ENCODE results near the gene CAP1.

CAP1 gene

GRCh38 chr1:40105028-40105427 lies 64.5 kb downstream of the CAP1 start:
- Histone ChIP-seq H2AFZ (ENCODE audit: low read depth, low read length) (no peak overlapping the region), H2BK15ac (ENCODE audit: low read depth, poor library complexity, severe bottlenecking) (no peak overlapping the region), H3K18ac (ENCODE audit: low read depth in 1 of 2, low read length in 2 of 2) (no peak overlapping the region), H2AK5ac (ENCODE audit: low read length, severe bottlenecking) (no peak overlapping the region), H3K4me3 (ENCODE audit: insufficient read depth in 1 of 2, low read depth in 1 of 2, low read length in 2 of 2) (no peak overlapping the region), H3K9me3 (ENCODE audit: control insufficient read depth, low read length) (peaks cover 18% of the 10 kb centered on the region), H3K79me1 (replicated peaks; ENCODE audit: low read length, poor library complexity, severe bottlenecking) (no peaks in the 10 kb centered on the region), H3K36me3 (ENCODE audit: control insufficient read depth in 1 of 2, insufficient read depth in 2 of 2, low read depth in 1 of 2, low read length in 2 of 2) (no peaks in the 10 kb centered on the region), H3K27me3 (ENCODE audit: control insufficient read depth in 1 of 2, insufficient read depth in 1 of 2, low read length in 2 of 2) (peaks cover 0 to 8% of the 10 kb centered on the region in 2 experiments), H4K8ac (ENCODE audit: low read length) (no peak overlapping the region), H2BK5ac (ENCODE audit: low read depth, low read length, poor library complexity, severe bottlenecking) (no peak overlapping the region), H2BK12ac (ENCODE audit: low read length in 2 of 2) (no peak overlapping the region), H3K14ac (ENCODE audit: low read length in 2 of 2) (no peak overlapping the region), H3K4me1 (ENCODE audit: control insufficient read depth, insufficient read depth, low read depth, low read length) (no peaks in the 10 kb centered on the region), H3K27ac (ENCODE audit: low read length, poor library complexity, severe bottlenecking) (no peak overlapping the region), H3K4me2 (ENCODE audit: low read length, poor library complexity, severe bottlenecking) (no peak overlapping the region), H2BK120ac (ENCODE audit: low read depth, low read length) (no peak overlapping the region), H4K91ac (ENCODE audit: low read length) (no peak overlapping the region), H3K23ac (ENCODE audit: low read length in 2 of 2) (no peak overlapping the region), H3K4ac (ENCODE audit: low read depth in 1 of 2, low read length in 2 of 2) (no peak overlapping the region), H3K9ac (ENCODE audit: low read length) (no peak overlapping the region)
- DNase-seq = no peak
- no CpG with 5 or more reads among the region's 1 CpG for WGBS

DNA sequence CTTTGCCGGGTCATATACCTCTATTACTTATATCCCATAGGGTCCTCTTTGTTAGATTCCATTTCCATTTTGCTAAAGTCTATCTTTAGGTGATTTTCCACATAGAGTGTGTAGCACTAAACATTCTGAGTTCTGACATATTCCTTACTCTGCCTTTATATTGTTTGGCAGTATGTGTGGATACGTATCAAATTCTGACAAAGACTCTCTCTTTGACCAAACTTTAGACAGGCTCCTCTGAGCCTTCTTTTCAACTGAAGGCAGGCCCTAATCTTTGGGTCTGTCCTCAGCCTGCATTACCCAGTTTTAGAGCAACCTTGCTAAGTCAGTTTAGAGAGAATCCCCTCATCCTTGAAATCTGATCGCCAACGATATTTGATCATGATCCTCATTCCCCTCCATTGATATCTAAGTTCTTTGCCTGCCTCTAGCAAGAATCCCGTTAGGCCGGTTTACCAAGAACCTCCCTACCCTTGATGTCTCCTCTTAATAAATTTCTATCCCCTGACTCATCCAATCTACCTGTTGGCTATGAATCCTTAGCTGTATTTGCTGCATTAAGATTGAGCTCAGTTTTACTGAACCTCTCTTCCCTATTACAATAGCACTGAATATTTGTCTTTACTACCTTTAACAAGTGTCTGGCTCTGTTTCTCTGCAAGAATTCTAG lies 66.9 kb downstream of the CAP1 start:
- H3K79me1 ChIP-seq (replicated peaks; ENCODE audit: low read length, poor library complexity, severe bottlenecking) = no peaks in the 10 kb centered on the region
- DNase-seq = no peak
- H3K36me3 ChIP-seq (ENCODE audit: control insufficient read depth in 1 of 2, insufficient read depth in 2 of 2, low read depth in 1 of 2, low read length in 2 of 2) = no peaks in the 10 kb centered on the region
- no peak overlapping the region for H4K91ac ChIP-seq (ENCODE audit: low read length)
- H3K4ac ChIP-seq (ENCODE audit: low read depth in 1 of 2, low read length in 2 of 2) = no peak overlapping the region
- no peak overlapping the region for H2BK12ac ChIP-seq (ENCODE audit: low read length in 2 of 2)
- no peak overlapping the region for H3K14ac ChIP-seq (ENCODE audit: low read length in 2 of 2)
- H3K23ac ChIP-seq (ENCODE audit: low read length in 2 of 2) = no peak overlapping the region
- no peak overlapping the region for H2BK15ac ChIP-seq (ENCODE audit: low read depth, poor library complexity, severe bottlenecking)
- no peak overlapping the region for H2BK120ac ChIP-seq (ENCODE audit: low read depth, low read length)
- H3K9me3 ChIP-seq (ENCODE audit: control insufficient read depth, low read length) = peaks cover 26% of the 10 kb centered on the region
- H3K4me2 ChIP-seq (ENCODE audit: low read length, poor library complexity, severe bottlenecking) = no peak overlapping the region
- WGBS = 92% methylated on average over 6 of the region's 6 CpGs
- no peak overlapping the region for H2BK5ac ChIP-seq (ENCODE audit: low read depth, low read length, poor library complexity, severe bottlenecking)
- no peak overlapping the region for H3K18ac ChIP-seq (ENCODE audit: low read depth in 1 of 2, low read length in 2 of 2)
- H3K4me1 ChIP-seq (ENCODE audit: control insufficient read depth, insufficient read depth, low read depth, low read length) = no peaks in the 10 kb centered on the region
- H3K9ac ChIP-seq (ENCODE audit: low read length) = no peak overlapping the region
- H4K8ac ChIP-seq (ENCODE audit: low read length) = no peak overlapping the region
- H3K4me3 ChIP-seq (ENCODE audit: insufficient read depth in 1 of 2, low read depth in 1 of 2, low read length in 2 of 2) = no peak overlapping the region
- no peak overlapping the region for H2AK5ac ChIP-seq (ENCODE audit: low read length, severe bottlenecking)
- H3K27ac ChIP-seq (ENCODE audit: low read length, poor library complexity, severe bottlenecking) = no peak overlapping the region
- H2AFZ ChIP-seq (ENCODE audit: low read depth, low read length) = no peak overlapping the region
- peaks cover 0 to 4% of the 10 kb centered on the region in 2 experiments for H3K27me3 ChIP-seq (ENCODE audit: control insufficient read depth in 1 of 2, insufficient read depth in 1 of 2, low read length in 2 of 2)

DNA sequence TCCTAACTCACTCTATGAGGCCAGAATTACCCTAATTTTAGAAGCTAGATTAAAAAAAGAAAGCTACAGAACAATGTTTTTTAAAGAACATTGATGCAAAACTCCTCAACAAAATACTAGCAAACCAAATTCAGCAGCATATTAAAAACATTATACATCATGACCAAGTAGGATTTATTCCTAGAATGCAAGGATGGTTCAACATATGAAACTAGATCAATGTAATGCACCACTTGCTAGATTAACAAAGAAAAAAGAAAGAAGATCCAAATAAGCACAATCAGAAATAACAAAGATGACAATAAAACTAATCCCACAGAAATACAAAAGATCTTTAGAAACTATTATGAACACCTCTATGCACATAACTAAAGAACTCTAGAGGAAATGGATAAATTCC lies 69.9 kb downstream of the CAP1 start:
- DNase-seq = no peak
- no peak overlapping the region for H3K4ac ChIP-seq (ENCODE audit: low read depth in 1 of 2, low read length in 2 of 2)
- no peak overlapping the region for H4K91ac ChIP-seq (ENCODE audit: low read length)
- no peak overlapping the region for H2BK15ac ChIP-seq (ENCODE audit: low read depth, poor library complexity, severe bottlenecking)
- H3K27me3 ChIP-seq (ENCODE audit: control insufficient read depth in 1 of 2, insufficient read depth in 1 of 2, low read length in 2 of 2) = peaks cover 0 to 4% of the 10 kb centered on the region in 2 experiments
- H2BK5ac ChIP-seq (ENCODE audit: low read depth, low read length, poor library complexity, severe bottlenecking) = no peak overlapping the region
- no peak overlapping the region for H2AFZ ChIP-seq (ENCODE audit: low read depth, low read length)
- no peak overlapping the region for H2BK120ac ChIP-seq (ENCODE audit: low read depth, low read length)
- H3K23ac ChIP-seq (ENCODE audit: low read length in 2 of 2) = no peak overlapping the region
- H3K4me3 ChIP-seq (ENCODE audit: insufficient read depth in 1 of 2, low read depth in 1 of 2, low read length in 2 of 2) = no peak overlapping the region
- no peak overlapping the region for H3K9ac ChIP-seq (ENCODE audit: low read length)
- H3K36me3 ChIP-seq (ENCODE audit: control insufficient read depth in 1 of 2, insufficient read depth in 2 of 2, low read depth in 1 of 2, low read length in 2 of 2) = no peaks in the 10 kb centered on the region
- no peaks in the 10 kb centered on the region for H3K79me1 ChIP-seq (replicated peaks; ENCODE audit: low read length, poor library complexity, severe bottlenecking)
- no peak overlapping the region for H3K4me2 ChIP-seq (ENCODE audit: low read length, poor library complexity, severe bottlenecking)
- H4K8ac ChIP-seq (ENCODE audit: low read length) = no peak overlapping the region
- H3K27ac ChIP-seq (ENCODE audit: low read length, poor library complexity, severe bottlenecking) = no peak overlapping the region
- no peak overlapping the region for H2AK5ac ChIP-seq (ENCODE audit: low read length, severe bottlenecking)
- H3K9me3 ChIP-seq (ENCODE audit: control insufficient read depth, low read length) = peaks cover 23% of the 10 kb centered on the region
- H3K18ac ChIP-seq (ENCODE audit: low read depth in 1 of 2, low read length in 2 of 2) = no peak overlapping the region
- H3K14ac ChIP-seq (ENCODE audit: low read length in 2 of 2) = no peak overlapping the region
- H2BK12ac ChIP-seq (ENCODE audit: low read length in 2 of 2) = no peak overlapping the region
- H3K4me1 ChIP-seq (ENCODE audit: control insufficient read depth, insufficient read depth, low read depth, low read length) = no peaks in the 10 kb centered on the region

- Histone ChIP-seq H3K27me3 (ENCODE audit: control insufficient read depth in 1 of 2, insufficient read depth in 1 of 2, low read length in 2 of 2) (peaks cover 12 to 31% of the 10 kb centered on the region in 2 experiments), H3K4ac (ENCODE audit: low read depth in 1 of 2, low read length in 2 of 2) (no peak overlapping the region), H3K36me3 (ENCODE audit: control insufficient read depth in 1 of 2, insufficient read depth in 2 of 2, low read depth in 1 of 2, low read length in 2 of 2) (no peaks in the 10 kb centered on the region), H4K91ac (ENCODE audit: low read length) (no peak overlapping the region), H2BK5ac (ENCODE audit: low read depth, low read length, poor library complexity, severe bottlenecking) (no peak overlapping the region), H2BK12ac (ENCODE audit: low read length in 2 of 2) (no peak overlapping the region), H3K9ac (ENCODE audit: low read length) (no peak overlapping the region), H3K4me3 (ENCODE audit: insufficient read depth in 1 of 2, low read depth in 1 of 2, low read length in 2 of 2) (no peak overlapping the region), H3K18ac (ENCODE audit: low read depth in 1 of 2, low read length in 2 of 2) (no peak overlapping the region), H3K9me3 (ENCODE audit: control insufficient read depth, low read length) (peaks cover 16% of the 10 kb centered on the region), H2BK120ac (ENCODE audit: low read depth, low read length) (no peak overlapping the region), H3K79me1 (replicated peaks; ENCODE audit: low read length, poor library complexity, severe bottlenecking) (no peaks in the 10 kb centered on the region), H2AFZ (ENCODE audit: low read depth, low read length) (no peak overlapping the region), H3K4me2 (ENCODE audit: low read length, poor library complexity, severe bottlenecking) (no peak overlapping the region), H3K27ac (ENCODE audit: low read length, poor library complexity, severe bottlenecking) (no peak overlapping the region), H2AK5ac (ENCODE audit: low read length, severe bottlenecking) (no peak overlapping the region), H3K14ac (ENCODE audit: low read length in 2 of 2) (no peak overlapping the region), H4K8ac (ENCODE audit: low read length) (no peak overlapping the region), H3K23ac (ENCODE audit: low read length in 2 of 2) (no peak overlapping the region), H3K4me1 (ENCODE audit: control insufficient read depth, insufficient read depth, low read depth, low read length) (no peaks in the 10 kb centered on the region), H2BK15ac (ENCODE audit: low read depth, poor library complexity, severe bottlenecking) (no peak overlapping the region)
- no peak for DNase-seq
- WGBS = 33% methylated on average over 1 of the region's 3 CpGs
Measured at GRCh38 chr1:40114400-40114799, 73.9 kb downstream of the CAP1 start.
